Mesothelial cell of epicardium (in vitro differentiated cells): ENCODE data around the gene KLC4. TPM values are rescaled to one million over a fixed set of nuclear protein-coding genes. Genes with fewer than 3 reads are reported as not detected.

ENCODE experiments used
- DNase-seq, 2 experiments: peaks; one replicate each; pipeline ENCODE4 v3.0.0; 2021; ENCODE audit warnings: low spot score in 2 of 2; ENCODE audit not compliant: unreplicated experiment in 2 of 2
- H3K27ac Mint-ChIP-seq: 2 replicates; pipeline ENCODE4 v1.8.0; 2021; ENCODE audit warnings: mixed read lengths
- H3K27me3 Mint-ChIP-seq: 2 replicates; pipeline ENCODE4 v1.8.0; 2021; ENCODE audit warnings: low read depth, mixed read lengths
- H3K36me3 Mint-ChIP-seq: 2 replicates; pipeline ENCODE4 v1.8.0; 2021; ENCODE audit warnings: mixed read lengths
- H3K4me1 Mint-ChIP-seq: 2 replicates; pipeline ENCODE4 v1.8.0; 2021; ENCODE audit warnings: mixed read lengths
- H3K4me3 Mint-ChIP-seq: 2 replicates; pipeline ENCODE4 v1.8.0; 2021; ENCODE audit warnings: mild to moderate bottlenecking, moderate library complexity, mixed read lengths
- H3K9me3 Mint-ChIP-seq: 2 replicates; pipeline ENCODE4 v1.8.0; 2021; ENCODE audit warnings: mixed read lengths
- CTCF ChIP-seq: fragments of 200-600 bp; sonication (generic); IDR thresholded peaks from one replicate; pipeline ENCODE4 v1.5.0; 2021; ENCODE audit warnings: antibody characterized with exemption; ENCODE audit not compliant: unreplicated experiment
- total RNA-seq: library from RNA; stranded (reverse); gene quantifications from 3 replicates; pipeline ENCODE4 v1.2.1, GENCODE V29; 2021

KLC4 gene
- 61.9 to 69.2 TPM (median 69.0 TPM) in 3 replicates for total RNA-seq

- Mint-ChIP-seq H3K36me3 (peaks cover 25% of the 10 kb centered on the region), H3K27ac (peak within 1 kb of the TSS; percentile 98), H3K4me3 (peak within 1 kb of the TSS; percentile 98), H3K9me3 (no peaks in the 10 kb centered on the region), H3K27me3 (no peaks in the 10 kb centered on the region), H3K4me1 (peaks cover 28% of the 10 kb centered on the region)
- DNase-seq: peak; percentile 94 to 96
- TF ChIP-seq CTCF: no peak
Observed at GRCh38 chr6:43059168-43060033, at the start of gene KLC4, which contains the start of gene MRPL2. KLC4 (plus strand) TSS chr6:43059631; CDS start chr6:43061336, 1,705 bp downstream. MRPL2 (minus strand) TSS chr6:43059434; CDS start chr6:43059381, 53 bp downstream.

GRCh38 chr6:43011207-43011606 is 48.2 kb upstream of the KLC4 start:
- H3K27me3 Mint-ChIP-seq: no peaks in the 10 kb centered on the region
- TF ChIP-seq CTCF: no peak
- peaks cover 33% of the 10 kb centered on the region for H3K4me1 Mint-ChIP-seq
- no peak overlapping the region for H3K4me3 Mint-ChIP-seq
- H3K27ac Mint-ChIP-seq: no peak overlapping the region
- peaks cover 13% of the 10 kb centered on the region for H3K36me3 Mint-ChIP-seq
- no peaks in the 10 kb centered on the region for H3K9me3 Mint-ChIP-seq
- DNase-seq: no peak

- TF ChIP-seq CTCF: no peak
- Mint-ChIP-seq H3K36me3 (peaks cover 12% of the 10 kb centered on the region), H3K9me3 (no peaks in the 10 kb centered on the region), H3K4me1 (peaks cover 38% of the 10 kb centered on the region), H3K27ac (no peak overlapping the region), H3K4me3 (peak overlapping the region; percentile 89), H3K27me3 (no peaks in the 10 kb centered on the region)
- no peak for DNase-seq
Observed at GRCh38 chr6:43012364-43012763, 47.1 kb upstream of the KLC4 start.

- no peaks in the 10 kb centered on the region for H3K9me3 Mint-ChIP-seq
- H3K27ac Mint-ChIP-seq: peak overlapping the region; percentile 81
- no peak for DNase-seq
Observed at GRCh38 chr6:43013097-43013842, 46.2 kb upstream of the KLC4 start.

More at GRCh38 chr6:43013097-43013842, 46.2 kb upstream of the KLC4 start:
- Mint-ChIP-seq H3K4me1 (peaks cover 38% of the 10 kb centered on the region), H3K4me3 (peak overlapping the region; percentile 89), H3K27me3 (no peaks in the 10 kb centered on the region), H3K36me3 (peaks cover 19% of the 10 kb centered on the region)
- TF ChIP-seq CTCF: no peak
